CD4-positive, alpha-beta T cell treated with Interleukin-15 for 1 hour (primary cell): ENCODE data around the gene TNNT3.
"Not testable (repeated sequence)": the region's sequence is repeated elsewhere in the genome, so short reads cannot be mapped to it uniquely, and the experiment has no call there.

Experiments
- DNase-seq: peaks from one replicate; pipeline ENCODE4 v3.0.0-alpha.2; 2020

Gene TNNT3

GRCh38 chr11:1919391-1920127 is at the start of gene TNNT3:
Gene TNNT3, plus strand, starts transcription at chr11:1919703. Its CDS starts 3,172 bp downstream, at chr11:1922875.
- no peak for DNase-seq

- no peak for DNase-seq
Observed at GRCh38 chr11:1870326-1870696, 49.2 kb upstream of the TNNT3 start.

GRCh38 chr11:1870721-1871466 is 48.6 kb upstream of the TNNT3 start:
- DNase-seq: peak; percentile 41

GRCh38 chr11:1871531-1871930 is 48.0 kb upstream of the TNNT3 start:
- no peak for DNase-seq

- DNase-seq: no peak
Observed at GRCh38 chr11:1872267-1872985, 47.1 kb upstream of the TNNT3 start.

- DNase-seq: no peak
Observed at GRCh38 chr11:1873048-1873812, 46.3 kb upstream of the TNNT3 start.

- DNase-seq: not testable (repeated sequence)
Observed at GRCh38 chr11:1873813-1874150, 45.7 kb upstream of the TNNT3 start.

GRCh38 chr11:1874441-1875092 is 44.9 kb upstream of the TNNT3 start:
- not testable (repeated sequence) for DNase-seq

GRCh38 chr11:1875093-1875850 is 44.2 kb upstream of the TNNT3 start:
- no peak for DNase-seq

- DNase-seq: not testable (repeated sequence)
Observed at GRCh38 chr11:1875851-1876301, 43.6 kb upstream of the TNNT3 start.

GRCh38 chr11:1876361-1877063 is 43.0 kb upstream of the TNNT3 start:
- DNase-seq: peak; percentile 1

- DNase-seq: peak; percentile 16
Observed at GRCh38 chr11:1877211-1878136, 42.0 kb upstream of the TNNT3 start.

GRCh38 chr11:1878137-1879031 is 41.1 kb upstream of the TNNT3 start:
- DNase-seq: peak; percentile 14

- no peak for DNase-seq
Observed at GRCh38 chr11:1879342-1879940, 40.1 kb upstream of the TNNT3 start.

GRCh38 chr11:1879941-1880720 is 39.4 kb upstream of the TNNT3 start:
- DNase-seq: no peak

GRCh38 chr11:1880746-1881441 is 38.6 kb upstream of the TNNT3 start:
- DNase-seq: no peak
